ENCODE data around the gene EPAS1. TPM values are rescaled to one million over a fixed set of nuclear protein-coding genes. Genes with fewer than 3 reads are reported as not detected.
A peak's percentile ranks its signal among the peaks of the same experiment; 100 is the strongest.

Gene EPAS1
- total and polyA plus RNA-seq, 2 of the 13 experiments (the other 11 are each of a cell fraction or from before 2014, with no cell fraction given), result 47.1 to 182 TPM

GRCh38 chr2:46349115-46349547, 51.9 kb downstream of the EPAS1 start (continued):
- TF ChIP-seq ZNF609 (CRISPR knock-in tag; IDR thresholded peaks at IDR 0.05; ENCODE audit: borderline replicate concordance) (peak; percentile 29; the same call in 1 of the 2 replicates), MTERF4 (CRISPR knock-in tag; IDR thresholded peaks at IDR 0.05) (no peak), ZNF691 (CRISPR knock-in tag; IDR thresholded peaks at IDR 0.05; ENCODE audit: borderline replicate concordance, low read depth) (peak; percentile 56; the same call in 1 of the 2 replicates), HNF4A (CRISPR knock-in tag; IDR thresholded peaks at IDR 0.05) (peak; percentile 94), GZF1 (CRISPR knock-in tag; IDR thresholded peaks at IDR 0.05) (no peak), ZFX (CRISPR knock-in tag; IDR thresholded peaks at IDR 0.05; ENCODE audit: low read depth) (0 out of 2 replicates have a peak, but pooled peaks have one; percentile 43), HNF4G (IDR thresholded peaks at IDR 0.05; ENCODE audit: borderline replicate concordance, low read depth, low read length) (peak; percentile 83), HNF4G (CRISPR knock-in tag; IDR thresholded peaks at IDR 0.05; ENCODE audit: borderline replicate concordance, low read depth) (peak; percentile 65; the same call in 1 of the 2 replicates), PCBP1 (IDR thresholded peaks at IDR 0.05; ENCODE audit: borderline replicate concordance, low read depth, low read length) (no peak), ZBTB3 (CRISPR knock-in tag; IDR thresholded peaks at IDR 0.05; ENCODE audit: borderline replicate concordance, low read depth) (no peak), PPARG (CRISPR knock-in tag; conservative IDR thresholded peaks at IDR 0.05) (peak; percentile 60; the same call in 1 of the 2 replicates), ZMYM3 (CRISPR knock-in tag; IDR thresholded peaks at IDR 0.05) (peak; percentile 61; the same call in 1 of the 2 replicates), RXRB (CRISPR knock-in tag; IDR thresholded peaks at IDR 0.05; ENCODE audit: borderline replicate concordance) (peak; percentile 35; the same call in 1 of the 2 replicates), ARID5B (CRISPR knock-in tag; IDR thresholded peaks at IDR 0.05) (peak; percentile 28; the same call in 1 of the 2 replicates), ZNF772 (CRISPR knock-in tag; IDR thresholded peaks at IDR 0.05) (0 out of 2 replicates have a peak, but pooled peaks have one; percentile 37)
- TF ChIP-seq, protein P1, sequence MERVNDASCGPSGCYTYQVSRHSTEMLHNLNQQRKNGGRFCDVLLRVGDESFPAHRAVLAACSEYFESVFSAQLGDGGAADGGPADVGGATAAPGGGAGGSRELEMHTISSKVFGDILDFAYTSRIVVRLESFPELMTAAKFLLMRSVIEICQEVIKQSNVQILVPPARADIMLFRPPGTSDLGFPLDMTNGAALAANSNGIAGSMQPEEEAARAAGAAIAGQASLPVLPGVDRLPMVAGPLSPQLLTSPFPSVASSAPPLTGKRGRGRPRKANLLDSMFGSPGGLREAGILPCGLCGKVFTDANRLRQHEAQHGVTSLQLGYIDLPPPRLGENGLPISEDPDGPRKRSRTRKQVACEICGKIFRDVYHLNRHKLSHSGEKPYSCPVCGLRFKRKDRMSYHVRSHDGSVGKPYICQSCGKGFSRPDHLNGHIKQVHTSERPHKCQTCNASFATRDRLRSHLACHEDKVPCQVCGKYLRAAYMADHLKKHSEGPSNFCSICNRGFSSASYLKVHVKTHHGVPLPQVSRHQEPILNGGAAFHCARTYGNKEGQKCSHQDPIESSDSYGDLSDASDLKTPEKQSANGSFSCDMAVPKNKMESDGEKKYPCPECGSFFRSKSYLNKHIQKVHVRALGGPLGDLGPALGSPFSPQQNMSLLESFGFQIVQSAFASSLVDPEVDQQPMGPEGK (CRISPR knock-in tag; IDR thresholded peaks at IDR 0.05), result peak; percentile 82
